ENCODE measurements around the gene EPYC.

- TF ChIP-seq EZH2 (IDR thresholded peaks at IDR 0.05) (no peak), POLR2AphosphoS5 (IDR thresholded peaks at IDR 0.05; ENCODE audit: borderline replicate concordance, low read depth, low read length) (no peak), FOXP2 (optimal IDR thresholded peaks at IDR 0.05; ENCODE audit: control extremely low read depth, extremely low read length, insufficient read depth) (no peak)
Observed at GRCh38 chr12:90969346-90969745, 35.4 kb downstream of the EPYC start.

Measured in SK-N-MC (cell line).